K562 (cell line): ENCODE results near the gene CNTRL. TPM values are rescaled to one million over a fixed set of nuclear protein-coding genes. Genes with fewer than 3 reads are reported as not detected.
A peak's percentile ranks its signal among the peaks of the same experiment; 100 is the strongest.

ENCODE experiments used
- CCNT2 ChIP-seq: IDR thresholded peaks from 2 replicates; pipeline ENCODE4 v1.6.1; 2011; ENCODE audit warnings: borderline replicate concordance, low read depth, mild to moderate bottlenecking, moderate library complexity, mixed read lengths, low read length; ENCODE audit not compliant: insufficient read length; ENCODE audit errors: extremely low read depth
- COPS2 ChIP-seq: fragments of 450-650 bp; conservative IDR thresholded peaks from 2 replicates; pipeline ENCODE4 v1.6.1; 2016; ENCODE audit warnings: mild to moderate bottlenecking, moderate library complexity
- CREM ChIP-seq: IDR thresholded peaks from 2 replicates; pipeline ENCODE4 v1.6.1; 2014; ENCODE audit warnings: antibody characterized with exemption, low read depth
- CXXC5 ChIP-seq: fragments of 250-450 bp; sonication (Bioruptor Pico); IDR thresholded peaks from 2 replicates; pipeline ENCODE4 v1.8.0; 2022; ENCODE audit warnings: inconsistent platforms, mild to moderate bottlenecking, moderate library complexity
- GATAD2B ChIP-seq: fragments of 450-650 bp; IDR thresholded peaks from 2 replicates; pipeline ENCODE4 v1.6.1; 2017; ENCODE audit warnings: mild to moderate bottlenecking, borderline replicate concordance
- GMEB1 ChIP-seq: fragments of 250-450 bp; sonication (Bioruptor Pico); IDR thresholded peaks from 2 replicates; pipeline ENCODE4 v1.4.0; 2020; ENCODE audit warnings: mild to moderate bottlenecking
- KAT7 ChIP-seq: sonication (generic); formaldehyde crosslinking; IDR thresholded peaks from 2 replicates; pipeline ENCODE4 v1.8.0; 2022; ENCODE audit warnings: missing genetic modification reagents, mild to moderate bottlenecking, borderline replicate concordance
- LCOR ChIP-seq: sonication (generic); formaldehyde crosslinking; IDR thresholded peaks from 2 replicates; pipeline ENCODE4 v1.8.0; 2022; ENCODE audit warnings: mild to moderate bottlenecking, missing genetic modification reagents
- NFRKB ChIP-seq: fragments of 450-650 bp; IDR thresholded peaks from 2 replicates; pipeline ENCODE4 v1.6.1; 2016; ENCODE audit warnings: low read depth
- NFYB ChIP-seq: IDR thresholded peaks from 2 replicates; pipeline ENCODE4 v1.6.1; 2011; ENCODE audit warnings: mild to moderate bottlenecking, moderate library complexity; ENCODE audit not compliant: insufficient read length; ENCODE audit errors: extremely low read depth
- POLR2A ChIP-seq: fragments of 450-650 bp; conservative IDR thresholded peaks from 2 replicates; pipeline ENCODE4 v1.6.1; 2016
- SMAD2 ChIP-seq: fragments of 150-350 bp; IDR thresholded peaks from 2 replicates; pipeline ENCODE4 v1.6.1; 2014; ENCODE audit warnings: low read depth, mild to moderate bottlenecking, low read length
- SMARCA4 ChIP-seq: fragments of 450-650 bp; IDR thresholded peaks from 2 replicates; pipeline ENCODE4 v1.6.1; 2016
- SMARCE1 ChIP-seq: fragments of 450-650 bp; IDR thresholded peaks from 2 replicates; pipeline ENCODE4 v1.7.1; 2016; ENCODE audit warnings: mild to moderate bottlenecking
- SP1 ChIP-seq: sonication (generic); formaldehyde crosslinking; IDR thresholded peaks from 2 replicates; pipeline ENCODE4 v1.8.1; 2022; ENCODE audit warnings: mild to moderate bottlenecking, missing genetic modification reagents
- TFE3 ChIP-seq: fragments of 450-650 bp; formaldehyde crosslinking; IDR thresholded peaks from 2 replicates; pipeline ENCODE4 v1.4.0; 2020; ENCODE audit warnings: mild to moderate bottlenecking, mixed read lengths
- ZNF263 ChIP-seq: sonication (generic); formaldehyde crosslinking; IDR thresholded peaks from 2 replicates; pipeline ENCODE4 v1.8.0; 2022; ENCODE audit warnings: mild to moderate bottlenecking, missing genetic modification reagents, borderline replicate concordance
- ZNF589 ChIP-seq: fragments of 200-800 bp; sonication (Bioruptor generic); IDR thresholded peaks from 2 replicates; pipeline ENCODE4 v1.6.1; 2016; ENCODE audit warnings: low read depth, missing genetic modification characterization, missing compliant biosample characterization
- ZNF639 ChIP-seq, 2 experiments: fragments of 200-800 bp in 1 of 2; sonication (Bioruptor generic) in 1 of 2; sonication (generic) in 1 of 2; formaldehyde crosslinking in 1 of 2; IDR thresholded peaks in 1 of 2; conservative IDR thresholded peaks in 1 of 2; 2 replicates each; pipeline versions ENCODE4 v1.5.0 to v1.6.1; 2016 to 2020; ENCODE audit warnings: missing compliant biosample characterization in 1 of 2, missing genetic modification characterization in 1 of 2, missing genetic modification reagents in 1 of 2
- polyA plus RNA-seq, 8 experiments: library from polyadenylated mRNA; depleted of rRNA in 4 of 8; stranded (reverse) in 5 of 8; unstranded in 3 of 8; fragments of >200 nt; fragmentation: Nextera tagmentation in 2 of 8; fragmentation: Illumina TruSeq in 1 of 8; extraction: Ambion mirVana in 2 of 8; extraction: Trizol in 1 of 8; gene quantifications; 2 replicates each; pipeline versions ENCODE4 v1.2.1 to v1.2.3, GENCODE V29; 2011 to 2014; ENCODE audit warnings: inconsistent platforms in 1 of 8, missing spikeins in 1 of 8
- total RNA-seq, 7 experiments: library from RNA; depleted of rRNA in 6 of 7; stranded (reverse); fragments of >200 nt in 6 of 7; fragmentation: Illumina TruSeq in 2 of 7; extraction: Trizol in 2 of 7; gene quantifications; 2 replicates each; pipeline versions ENCODE4 v1.2.1 to v1.2.3, GENCODE V29; 2011 to 2021; ENCODE audit warnings: low replicate concordance in 1 of 7
- TF ChIP-seq, protein P1 (sequence below): fragments of 450-650 bp; conservative IDR thresholded peaks from 2 replicates; pipeline ENCODE4 v1.6.1; 2016; ENCODE audit warnings: missing genetic modification characterization, low read depth, mild to moderate bottlenecking, missing compliant biosample characterization, moderate library complexity

CNTRL gene
- total and polyA plus RNA-seq, 9 of the 15 experiments (the other 6 are each of a cell fraction or from before 2014, with no cell fraction given) = 9.2 to 28.9 (median 20.5) TPM

- TF ChIP-seq TFE3 (CRISPR knock-in tag) (no peak), NFRKB (peak; percentile 90), SMAD2 (no peak), CXXC5 (peak; percentile 86), ZNF639 (CRISPR knock-in tag; conservative IDR thresholded peaks at IDR 0.05 in 1 of 2, IDR thresholded peaks at IDR 0.05 in 1 of 2) (peak in 1 of 2 experiments; percentile 36; a peak in 1 of 4 replicates), SMARCE1 (peak; percentile 45; the same call in 1 of the 2 replicates), CREM (peak; percentile 73), GATAD2B (peak; percentile 100), SMARCA4 (peak; percentile 54), ZNF263 (CRISPR knock-in tag) (peak; percentile 59; the same call in 1 of the 2 replicates), COPS2 (no peak), LCOR (CRISPR knock-in tag) (peak; percentile 87), KAT7 (CRISPR knock-in tag) (0 out of 2 replicates have a peak, but pooled peaks have one; percentile 29), GMEB1 (CRISPR knock-in tag) (peak; percentile 35; the same call in 1 of the 2 replicates), NFYB (no peak), CCNT2 (peak; percentile 88), POLR2A (peak; percentile 83), SP1 (CRISPR knock-in tag) (peak; percentile 66; the same call in 1 of the 2 replicates), ZNF589 (CRISPR knock-in tag) (no peak)
- TF ChIP-seq, protein P1, sequence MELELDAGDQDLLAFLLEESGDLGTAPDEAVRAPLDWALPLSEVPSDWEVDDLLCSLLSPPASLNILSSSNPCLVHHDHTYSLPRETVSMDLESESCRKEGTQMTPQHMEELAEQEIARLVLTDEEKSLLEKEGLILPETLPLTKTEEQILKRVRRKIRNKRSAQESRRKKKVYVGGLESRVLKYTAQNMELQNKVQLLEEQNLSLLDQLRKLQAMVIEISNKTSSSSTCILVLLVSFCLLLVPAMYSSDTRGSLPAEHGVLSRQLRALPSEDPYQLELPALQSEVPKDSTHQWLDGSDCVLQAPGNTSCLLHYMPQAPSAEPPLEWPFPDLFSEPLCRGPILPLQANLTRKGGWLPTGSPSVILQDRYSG (tag) = 0 out of 2 replicates have a peak, but pooled peaks have one; percentile 21
Measured at GRCh38 chr9:121201738-121202533, 127.2 kb downstream of the CNTRL start, which contains the start of gene RAB14 (continued).
